ENCODE data around the gene EPHA7. TPM values are rescaled to one million over a fixed set of nuclear protein-coding genes. Genes with fewer than 3 reads are reported as not detected.
A peak's percentile ranks its signal among the peaks of the same experiment; 100 is the strongest.

The EPHA7 gene
- under 1 TPM; 0.26 to 0.33 TPM for total RNA-seq

DNA sequence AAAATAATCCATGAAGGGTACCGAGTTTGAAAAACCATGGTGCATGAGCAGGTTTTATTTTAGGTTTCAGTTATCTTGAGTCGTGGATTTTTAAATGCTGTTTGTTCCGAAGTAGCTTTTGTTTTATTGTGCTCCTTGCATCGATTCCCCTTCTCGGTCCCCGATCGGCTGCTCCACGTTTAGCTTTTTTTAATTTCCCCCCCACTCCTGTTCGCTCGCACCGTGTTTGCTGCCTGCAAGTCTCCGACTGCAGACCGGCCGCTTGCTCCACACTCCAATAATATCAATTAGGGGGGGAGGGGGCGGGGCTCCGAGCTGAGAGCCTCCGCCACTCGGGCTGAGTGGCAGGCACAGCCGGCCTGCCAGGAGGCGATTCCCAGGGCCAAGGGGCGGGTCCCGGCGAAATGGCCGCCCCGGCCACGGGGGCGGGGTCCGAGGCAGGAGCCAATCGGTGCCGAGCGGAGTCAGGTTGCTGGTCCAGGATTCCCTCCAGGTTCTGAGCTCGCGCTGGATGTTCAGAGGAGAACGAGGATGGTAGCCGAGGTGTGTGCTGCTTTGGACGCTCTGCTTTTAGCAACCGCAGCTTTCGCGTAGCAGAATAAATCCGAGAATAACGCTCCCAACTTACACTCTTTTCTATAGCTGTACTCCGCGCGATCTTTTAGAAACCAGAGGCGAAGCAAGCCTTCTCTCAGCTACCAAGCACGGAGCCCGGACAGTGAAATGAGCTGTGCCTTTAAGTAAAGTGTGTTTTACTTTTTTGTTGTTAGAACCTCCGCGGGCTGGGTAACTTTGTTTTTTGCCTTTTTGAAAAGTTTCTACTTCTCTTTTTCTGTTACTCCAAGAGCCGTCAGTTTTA, at the start of gene EPHA7:
Gene EPHA7 (minus strand): TSS at position 256 of the 859 bp plus-strand sequence. CDS start 218 bp downstream, at position 38.
- no peaks in the 10 kb centered on the region for H3K36me3 ChIP-seq (replicated peaks in 1 of 2; ENCODE audit: insufficient read depth in 1 of 2, low read depth in 2 of 2)

DNA sequence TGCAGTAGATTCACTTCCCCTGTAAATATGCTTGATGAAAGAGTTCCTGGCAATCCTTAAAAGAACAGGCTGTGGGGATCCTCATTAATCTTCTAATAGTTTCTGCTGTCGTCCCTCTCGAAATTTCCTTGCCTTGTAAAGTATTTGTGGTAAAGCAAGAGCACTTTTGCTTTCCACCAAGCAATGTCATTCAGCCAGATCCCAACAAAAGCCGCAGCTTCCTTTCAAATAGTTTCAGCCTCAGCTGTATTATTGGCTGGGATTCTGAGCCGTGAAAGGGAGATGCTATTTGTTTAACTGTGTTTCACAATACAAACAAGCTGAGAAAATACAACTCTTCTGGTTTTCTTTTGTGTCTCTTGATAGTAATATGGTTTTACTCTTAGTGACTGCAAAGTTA, 48.9 kb upstream of the EPHA7 start:
- WGBS, 2 donors: 7 to 17% methylated on average over 4 of the region's 4 CpGs
- no peak for ATAC-seq

More for the DNA sequence above, at the start of gene EPHA7:
- Histone ChIP-seq H3K4me3 (peak within 1 kb of the TSS; percentile 5 to 35), H3K9me3 (no peaks in the 10 kb centered on the region), H3K4me1 (peaks cover 41% of the 10 kb centered on the region), H3K27ac (no peak within 1 kb of the TSS), H3K27me3 (peaks cover 0 to 39% of the 10 kb centered on the region in 2 donors)
- 2% methylated on average over 48 to 49 of the region's 50 CpGs for WGBS, 2 donors
- ATAC-seq (peak; percentile 99), DNase-seq (peak; percentile 91 to 95 (median 94))
- intact Hi-C loops (cut with DNase I): no loop called here
- peak in 2 of 3 donors; percentile 54 to 64 for TF ChIP-seq POLR2A (IDR thresholded peaks at IDR 0.05)
- TF ChIP-seq, protein P1, sequence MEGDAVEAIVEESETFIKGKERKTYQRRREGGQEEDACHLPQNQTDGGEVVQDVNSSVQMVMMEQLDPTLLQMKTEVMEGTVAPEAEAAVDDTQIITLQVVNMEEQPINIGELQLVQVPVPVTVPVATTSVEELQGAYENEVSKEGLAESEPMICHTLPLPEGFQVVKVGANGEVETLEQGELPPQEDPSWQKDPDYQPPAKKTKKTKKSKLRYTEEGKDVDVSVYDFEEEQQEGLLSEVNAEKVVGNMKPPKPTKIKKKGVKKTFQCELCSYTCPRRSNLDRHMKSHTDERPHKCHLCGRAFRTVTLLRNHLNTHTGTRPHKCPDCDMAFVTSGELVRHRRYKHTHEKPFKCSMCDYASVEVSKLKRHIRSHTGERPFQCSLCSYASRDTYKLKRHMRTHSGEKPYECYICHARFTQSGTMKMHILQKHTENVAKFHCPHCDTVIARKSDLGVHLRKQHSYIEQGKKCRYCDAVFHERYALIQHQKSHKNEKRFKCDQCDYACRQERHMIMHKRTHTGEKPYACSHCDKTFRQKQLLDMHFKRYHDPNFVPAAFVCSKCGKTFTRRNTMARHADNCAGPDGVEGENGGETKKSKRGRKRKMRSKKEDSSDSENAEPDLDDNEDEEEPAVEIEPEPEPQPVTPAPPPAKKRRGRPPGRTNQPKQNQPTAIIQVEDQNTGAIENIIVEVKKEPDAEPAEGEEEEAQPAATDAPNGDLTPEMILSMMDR (IDR thresholded peaks at IDR 0.05): peak in 1 of 7 experiments; percentile 2

DNA sequence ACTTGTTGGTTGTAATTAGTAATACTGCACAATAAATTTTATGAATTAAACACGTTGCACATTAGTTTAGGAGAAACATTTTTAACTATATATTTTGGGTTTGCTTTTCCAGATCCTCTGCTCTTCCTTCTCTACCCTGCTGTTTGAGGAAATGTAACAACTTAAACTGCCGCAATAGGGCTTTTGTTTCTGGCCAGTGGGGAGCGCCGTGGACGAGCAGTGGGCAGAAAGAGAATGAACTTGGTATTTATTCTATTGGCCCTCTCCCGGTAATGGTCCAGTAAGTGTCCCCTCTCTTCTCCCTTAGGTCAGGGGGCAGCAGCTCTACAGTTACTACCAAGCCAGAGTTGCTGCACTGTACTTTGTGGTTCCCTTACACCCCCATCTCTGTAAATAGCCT, 35.2 kb upstream of the EPHA7 start:
- Histone ChIP-seq H3K4me3 (no peak overlapping the region), H3K27ac (no peak overlapping the region), H3K27me3 (no peaks in the 10 kb centered on the region), H3K4me1 (peaks cover 5% of the 10 kb centered on the region), H3K9me3 (no peaks in the 10 kb centered on the region), H3K36me3 (replicated peaks in 1 of 2; ENCODE audit: insufficient read depth in 1 of 2, low read depth in 2 of 2) (no peaks in the 10 kb centered on the region)
- intact Hi-C loops (cut with DNase I): no loop called here
- TF ChIP-seq POLR2A (IDR thresholded peaks at IDR 0.05): no peak
- TF ChIP-seq, protein P1 (IDR thresholded peaks at IDR 0.05): no peak
- no peak for ATAC-seq
- 87 to 90% methylated on average over 6 of the region's 6 CpGs for WGBS, 2 donors
- no peak for DNase-seq

More for the DNA sequence above, 48.9 kb upstream of the EPHA7 start:
- H3K36me3 ChIP-seq (replicated peaks in 1 of 2; ENCODE audit: insufficient read depth in 1 of 2, low read depth in 2 of 2): no peaks in the 10 kb centered on the region
- no peak for TF ChIP-seq POLR2A (IDR thresholded peaks at IDR 0.05)
- TF ChIP-seq, protein P1 (IDR thresholded peaks at IDR 0.05): no peak
- intact Hi-C loops (cut with DNase I): no loop called here
- no peak overlapping the region for H3K27ac ChIP-seq
- H3K4me1 ChIP-seq: no peaks in the 10 kb centered on the region
- no peaks in the 10 kb centered on the region for H3K9me3 ChIP-seq
- DNase-seq: no peak
- H3K27me3 ChIP-seq: no peaks in the 10 kb centered on the region
- no peak overlapping the region for H3K4me3 ChIP-seq

DNA sequence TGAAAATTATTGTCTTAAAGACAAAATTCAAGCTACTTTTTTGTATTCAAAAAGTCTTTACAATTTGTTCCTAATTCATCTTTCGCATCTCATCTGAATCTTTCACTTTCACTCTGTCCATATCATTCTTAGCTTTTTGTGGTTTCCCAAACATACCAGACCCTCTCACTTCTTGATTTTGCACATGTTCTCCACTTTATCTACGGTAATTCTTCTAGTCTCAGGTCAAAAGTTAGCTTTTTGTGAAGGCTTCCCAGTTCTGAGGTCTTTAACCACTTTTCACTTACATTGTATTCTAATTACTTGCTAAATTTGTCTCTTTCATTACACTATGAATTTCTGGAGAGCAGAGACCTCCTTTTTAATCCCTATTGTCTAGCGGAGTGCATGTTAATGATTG, 34.6 kb upstream of the EPHA7 start:
- Histone ChIP-seq H3K4me3 (no peak overlapping the region), H3K27me3 (no peaks in the 10 kb centered on the region), H3K9me3 (no peaks in the 10 kb centered on the region), H3K36me3 (replicated peaks in 1 of 2; ENCODE audit: insufficient read depth in 1 of 2, low read depth in 2 of 2) (no peaks in the 10 kb centered on the region), H3K4me1 (peaks cover 11% of the 10 kb centered on the region), H3K27ac (no peak overlapping the region)
- 83 to 89% methylated on average over 3 of the region's 3 CpGs for WGBS, 2 donors
- DNase-seq: no peak
- no peak for ATAC-seq
- intact Hi-C loops (cut with DNase I): no loop called here
- TF ChIP-seq, protein P1 (IDR thresholded peaks at IDR 0.05): no peak
- TF ChIP-seq POLR2A (IDR thresholded peaks at IDR 0.05): no peak

Data from body of pancreas (tissue), 4 donors.